Activated T-cell treated with anti-CD3 and anti-CD28 coated beads, Interleukin-2, amount 50 U/mL, for 4 hours (primary cell): ENCODE data around the gene MYOT. TPM values are rescaled to one million over a fixed set of nuclear protein-coding genes. Genes with fewer than 3 reads are reported as not detected.
"Not testable (repeated sequence)": the region's sequence is repeated elsewhere in the genome, so short reads cannot be mapped to it uniquely, and the experiment has no call there.

Source experiments
- ATAC-seq, 2 donors: fragments of 200-7000 bp; cut with Tn5 transposase; one replicate each; pipeline ENCODE4 v1.10.0; 2021
- DNase-seq: peaks from one replicate; pipeline ENCODE4 v3.0.0-alpha.2; 2020
- H3K27me3 Mint-ChIP-seq: one replicate; pipeline ENCODE4 v1.8.0; 2021; ENCODE audit warnings: low read depth, mixed read lengths
- H3K36me3 Mint-ChIP-seq: one replicate; pipeline ENCODE4 v1.8.0; 2022; ENCODE audit warnings: mixed read lengths; ENCODE audit not compliant: insufficient read depth
- H3K4me1 Mint-ChIP-seq: one replicate; pipeline ENCODE4 v1.8.0; 2021; ENCODE audit warnings: low read depth, mixed read lengths
- H3K4me3 Mint-ChIP-seq: one replicate; pipeline ENCODE4 v1.8.0; 2021; ENCODE audit warnings: mild to moderate bottlenecking, moderate library complexity, mixed read lengths
- H3K9me3 Mint-ChIP-seq: one replicate; pipeline ENCODE4 v1.8.0; 2021; ENCODE audit warnings: mixed read lengths
- total RNA-seq, 3 donors: library from RNA; stranded (reverse); gene quantifications; one replicate each; pipeline ENCODE4 v1.2.1, GENCODE V29; 2021

MYOT gene
- total RNA-seq, 3 donors from 2014 or later: not detected

DNA sequence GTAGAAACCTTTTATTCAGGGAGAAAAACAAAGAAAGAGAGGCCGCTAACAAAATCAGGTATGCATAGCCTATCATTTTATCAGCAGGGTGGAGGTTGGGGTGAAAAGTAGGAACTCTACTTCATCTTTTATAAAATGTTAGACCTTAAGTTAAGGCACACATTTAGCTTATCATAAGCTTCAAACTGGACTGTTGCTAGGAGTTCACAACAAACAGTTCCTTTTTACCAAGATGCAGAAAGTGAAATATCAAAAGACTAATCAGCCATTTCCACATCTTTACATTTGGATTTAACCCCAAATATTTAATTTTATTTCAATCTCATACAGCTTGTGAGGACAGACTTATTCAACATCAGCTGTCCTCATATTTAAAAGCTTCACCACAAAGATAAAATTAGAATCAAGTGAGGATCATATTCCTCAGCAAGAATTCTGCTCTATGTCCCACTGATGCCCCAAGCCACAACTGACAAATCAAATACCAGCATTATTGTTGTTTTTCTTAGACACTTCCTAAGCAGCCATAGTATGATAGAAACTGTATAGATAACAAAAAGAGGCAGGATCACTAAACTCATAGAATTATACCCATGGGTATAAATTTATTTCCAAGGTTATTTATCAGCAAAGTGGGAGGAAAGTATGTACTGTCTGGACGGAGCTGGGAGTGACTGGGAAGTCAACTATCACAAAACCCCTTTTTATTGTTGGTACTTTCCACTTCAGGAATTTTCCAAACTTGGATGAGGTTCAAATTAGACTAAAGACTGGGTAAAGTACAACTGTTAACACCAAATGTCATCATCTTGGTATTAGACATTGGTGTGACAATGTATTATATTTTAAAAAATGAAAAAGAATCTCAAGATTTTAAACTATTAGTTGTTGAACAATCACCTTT is 29.9 kb upstream of the MYOT start:
- DNase-seq (no peak), ATAC-seq (no peak)
- Mint-ChIP-seq H3K4me3 (no peak overlapping the region), H3K27me3 (peaks cover 1% of the 10 kb centered on the region), H3K36me3 (peaks cover 3% of the 10 kb centered on the region), H3K9me3 (no peaks in the 10 kb centered on the region), H3K4me1 (no peaks in the 10 kb centered on the region)

GRCh38 chr5:137838976-137839375 is 28.7 kb upstream of the MYOT start:
- Mint-ChIP-seq H3K4me3 (no peak overlapping the region), H3K36me3 (peaks cover 6% of the 10 kb centered on the region), H3K9me3 (no peaks in the 10 kb centered on the region), H3K27me3 (peaks cover 1% of the 10 kb centered on the region), H3K4me1 (no peaks in the 10 kb centered on the region)
- ATAC-seq (no peak), DNase-seq (no peak)

DNA sequence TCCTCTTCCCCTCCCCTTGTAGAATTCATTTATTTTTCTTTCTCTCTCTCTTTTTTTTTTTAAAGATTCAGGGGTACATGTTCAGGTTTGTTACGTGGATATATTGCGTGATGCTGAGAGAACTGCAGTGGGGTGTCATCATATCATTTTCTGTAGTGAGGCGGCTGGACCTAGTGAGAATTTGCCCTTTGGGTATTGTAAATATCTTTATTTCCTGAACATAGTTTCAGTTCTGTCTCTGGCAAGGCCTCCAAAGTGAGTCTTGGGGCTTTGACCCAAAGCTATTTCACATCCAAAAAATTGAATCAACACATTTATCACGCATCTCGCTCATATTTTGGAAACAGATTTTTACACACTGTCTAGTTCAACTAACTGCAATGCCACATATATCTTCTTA is 25.4 kb upstream of the MYOT start:
- Mint-ChIP-seq H3K4me3 (no peak overlapping the region), H3K27me3 (peaks cover 1% of the 10 kb centered on the region), H3K36me3 (peaks cover 3% of the 10 kb centered on the region), H3K4me1 (no peaks in the 10 kb centered on the region), H3K9me3 (no peaks in the 10 kb centered on the region)
- no peak for DNase-seq
- no peak for ATAC-seq

- H3K4me1 Mint-ChIP-seq: no peaks in the 10 kb centered on the region
- H3K9me3 Mint-ChIP-seq: no peaks in the 10 kb centered on the region
- no peak for ATAC-seq
These were observed 23.9 kb upstream of the MYOT start for GRCh38 chr5:137843676-137844299.

GRCh38 chr5:137845472-137845871 is 22.2 kb upstream of the MYOT start:
- Mint-ChIP-seq H3K4me1 (no peaks in the 10 kb centered on the region), H3K9me3 (no peaks in the 10 kb centered on the region), H3K27me3 (peaks cover under 1% of the 10 kb centered on the region), H3K4me3 (no peak overlapping the region), H3K36me3 (peaks cover 3% of the 10 kb centered on the region)
- ATAC-seq: no peak
- no peak for DNase-seq

More at GRCh38 chr5:137843676-137844299, 23.9 kb upstream of the MYOT start:
- Mint-ChIP-seq H3K4me3 (no peak overlapping the region), H3K36me3 (peaks cover 3% of the 10 kb centered on the region), H3K27me3 (peaks cover 1% of the 10 kb centered on the region)
- DNase-seq: no peak

DNA sequence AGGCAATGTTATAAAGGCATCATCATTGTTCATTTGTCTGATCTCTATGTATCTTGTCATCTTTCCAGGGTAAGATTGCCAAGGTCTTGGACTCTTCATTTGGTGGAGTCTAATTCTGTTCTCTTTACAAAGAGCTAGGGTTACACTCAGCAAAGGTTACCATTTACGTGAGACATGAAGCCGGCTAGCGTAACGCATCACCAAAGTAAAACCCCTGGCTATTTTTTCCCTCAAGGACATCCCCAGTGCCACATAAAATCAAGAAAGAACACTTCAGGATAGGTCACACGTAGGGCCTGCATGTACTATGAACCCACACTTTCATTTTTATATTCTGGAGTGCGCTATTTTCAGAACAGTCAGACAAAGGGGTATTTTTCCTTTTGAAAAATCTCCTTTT is 20.0 kb upstream of the MYOT start:
- Mint-ChIP-seq H3K27me3 (no peaks in the 10 kb centered on the region), H3K4me1 (no peaks in the 10 kb centered on the region), H3K9me3 (no peaks in the 10 kb centered on the region), H3K36me3 (peaks cover 7% of the 10 kb centered on the region), H3K4me3 (no peak overlapping the region)
- ATAC-seq (no peak), DNase-seq (no peak)

GRCh38 chr5:137853165-137853564 is 14.5 kb upstream of the MYOT start:
- H3K4me1 Mint-ChIP-seq, H3K9me3 Mint-ChIP-seq, ATAC-seq, H3K4me3 Mint-ChIP-seq, H3K27me3 Mint-ChIP-seq, DNase-seq, H3K36me3 Mint-ChIP-seq: not testable (repeated sequence)

GRCh38 chr5:137856201-137856600 is 11.5 kb upstream of the MYOT start:
- no peak for ATAC-seq
- DNase-seq: no peak
- Mint-ChIP-seq H3K27me3 (no peaks in the 10 kb centered on the region), H3K4me1 (peaks cover 11% of the 10 kb centered on the region), H3K36me3 (peaks cover 2% of the 10 kb centered on the region), H3K9me3 (no peaks in the 10 kb centered on the region), H3K4me3 (no peak overlapping the region)

DNA sequence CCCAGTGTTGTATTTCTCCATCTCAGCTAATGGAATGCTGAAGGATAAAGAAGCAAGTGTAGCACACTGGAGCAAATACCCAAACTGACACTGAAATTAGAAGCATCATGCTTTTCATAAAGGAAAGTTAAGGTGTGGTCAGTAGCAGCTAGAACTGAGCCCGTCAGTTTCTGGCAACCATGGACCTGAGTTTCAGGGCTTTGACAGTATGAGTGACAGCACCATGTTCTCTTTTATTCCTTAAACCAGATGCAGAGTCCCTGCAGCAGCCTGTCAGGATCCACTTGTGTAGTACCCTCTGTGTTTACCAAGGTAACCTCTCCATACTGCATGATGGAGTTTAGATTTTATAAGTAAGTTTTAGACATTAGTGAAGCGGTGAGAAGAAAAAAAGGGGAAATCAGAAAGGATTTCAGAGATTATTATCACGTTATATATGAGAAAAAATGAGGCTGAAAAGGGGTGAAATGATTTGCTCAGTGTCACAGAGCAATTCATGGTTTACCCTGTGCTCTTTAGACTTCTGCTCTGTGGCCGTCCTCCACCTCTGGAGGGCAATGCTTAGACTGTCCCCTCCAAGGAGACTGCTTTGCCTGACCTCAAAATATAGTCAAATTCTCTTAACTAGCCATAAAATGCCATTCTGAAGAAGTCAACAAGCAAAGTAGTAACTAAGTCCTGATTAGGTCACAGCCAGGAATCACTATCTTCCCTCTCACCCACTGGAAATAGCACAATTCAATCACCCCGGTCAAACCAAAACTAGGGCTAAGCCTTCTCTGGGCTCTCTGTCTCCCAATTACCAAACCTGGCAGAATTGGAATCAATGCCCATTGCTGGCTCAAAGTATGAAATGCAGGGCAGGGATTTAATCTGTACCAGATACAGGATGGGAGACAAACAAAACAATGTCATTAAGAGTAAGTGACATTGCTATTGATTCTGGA is 10.5 kb upstream of the MYOT start:
- Mint-ChIP-seq H3K4me1 (peaks cover 17% of the 10 kb centered on the region), H3K27me3 (no peaks in the 10 kb centered on the region), H3K9me3 (no peaks in the 10 kb centered on the region), H3K4me3 (no peak overlapping the region), H3K36me3 (peaks cover 2% of the 10 kb centered on the region)
- ATAC-seq (no peak), DNase-seq (no peak)

- Mint-ChIP-seq H3K36me3 (no peaks in the 10 kb centered on the region), H3K4me3 (peak overlapping the region; percentile 63), H3K9me3 (no peaks in the 10 kb centered on the region), H3K27me3 (no peaks in the 10 kb centered on the region), H3K4me1 (peaks cover 17% of the 10 kb centered on the region)
- no peak for DNase-seq
- no peak for ATAC-seq
These were observed 9.3 kb upstream of the MYOT start for GRCh38 chr5:137858223-137858916.

GRCh38 chr5:137858954-137859353 is 8.7 kb upstream of the MYOT start:
- DNase-seq (no peak), ATAC-seq (no peak)
- no peak overlapping the region for H3K4me3 Mint-ChIP-seq
- H3K4me1 Mint-ChIP-seq: peaks cover 17% of the 10 kb centered on the region
- H3K9me3 Mint-ChIP-seq: no peaks in the 10 kb centered on the region
- no peaks in the 10 kb centered on the region for H3K36me3 Mint-ChIP-seq
- H3K27me3 Mint-ChIP-seq: no peaks in the 10 kb centered on the region

DNA sequence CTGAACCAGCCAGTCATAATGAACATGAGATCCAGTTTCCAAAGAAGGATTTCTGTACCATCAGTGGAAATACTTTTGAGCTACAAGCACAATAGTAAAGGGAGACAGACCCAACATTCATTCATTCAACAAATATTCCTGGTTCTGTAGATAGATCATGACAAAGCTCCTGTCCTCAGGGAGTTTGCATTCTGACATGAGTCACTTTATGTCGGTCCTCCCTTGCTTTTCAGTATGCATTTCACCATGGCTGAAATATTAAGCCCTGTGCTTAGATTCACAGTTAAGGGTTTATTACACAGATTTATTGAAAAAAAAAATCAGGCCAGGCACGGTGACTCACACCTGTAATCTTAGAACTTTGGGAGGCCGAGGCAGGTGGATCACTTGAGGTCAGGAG is 5.4 kb upstream of the MYOT start:
- Mint-ChIP-seq H3K36me3 (no peaks in the 10 kb centered on the region), H3K9me3 (no peaks in the 10 kb centered on the region), H3K4me3 (no peak overlapping the region), H3K4me1 (peaks cover 15% of the 10 kb centered on the region), H3K27me3 (no peaks in the 10 kb centered on the region)
- ATAC-seq (no peak), DNase-seq (no peak)

- not testable (repeated sequence) for H3K4me3 Mint-ChIP-seq, H3K27me3 Mint-ChIP-seq, ATAC-seq
These were observed 4.0 kb upstream of the MYOT start for GRCh38 chr5:137863653-137864052.

More at GRCh38 chr5:137863653-137864052, 4.0 kb upstream of the MYOT start:
- H3K9me3 Mint-ChIP-seq, DNase-seq, H3K36me3 Mint-ChIP-seq, H3K4me1 Mint-ChIP-seq: not testable (repeated sequence)
